PC-9 (cell line): ENCODE data around the gene FOXP1. TPM values are rescaled to one million over a fixed set of nuclear protein-coding genes. Genes with fewer than 3 reads are reported as not detected.

Experiments
- BruUV-seq: library from RNA; stranded (reverse); fragments of 400-500 nt; replicated peaks from 2 replicates; lab custom pipeline; 2021; lab: Mats Ljungman, UMichigan
- CTCF ChIA-PET: fragments of 300-600 bp; sonication (Branson Sonifier 250); formaldehyde crosslinking; loops from one replicate; lab custom pipeline; 2022; ENCODE audit warnings: antibody characterized with exemption; lab: Charles Lee
- POLR2A ChIA-PET: fragments of 300-600 bp; sonication (Branson Sonifier 250); formaldehyde crosslinking; loops from one replicate; lab custom pipeline; 2022; ENCODE audit warnings: antibody characterized with exemption; ENCODE audit not compliant: unreplicated experiment; lab: Charles Lee
- DNase-seq, 2 experiments: peaks; one replicate each; pipeline versions ENCODE4 v3.0.0 to v3.0.0-alpha.2; 2015 to 2022; ENCODE audit warnings: mixed read lengths in 1 of 2
- H2AFZ ChIP-seq: fragments of 200-600 bp; sonication (generic); 2 replicates; pipeline ENCODE4 v1.8.1; 2017; ENCODE audit warnings: antibody characterized with exemption
- H3F3A ChIP-seq: fragments of 200-600 bp; sonication (generic); 2 replicates; pipeline ENCODE4 v1.8.1; 2017; ENCODE audit warnings: antibody characterized with exemption, mild to moderate bottlenecking, low read depth; ENCODE audit not compliant: insufficient read depth
- H3K27ac ChIP-seq: fragments of 200-600 bp; sonication (generic); 2 replicates; pipeline ENCODE4 v1.6.1; 2016; ENCODE audit warnings: mixed run types
- H3K27me3 ChIP-seq: fragments of 200-600 bp; sonication (generic); 2 replicates; pipeline ENCODE4 v1.6.1; 2016; ENCODE audit warnings: low read depth, mixed run types; ENCODE audit not compliant: insufficient read depth
- H3K36me3 ChIP-seq: fragments of 200-600 bp; sonication (generic); 2 replicates; pipeline ENCODE4 v1.6.1; 2016; ENCODE audit warnings: low read depth, mixed run types
- H3K4me1 ChIP-seq: fragments of 200-600 bp; sonication (generic); replicated peaks from 2 replicates; pipeline ENCODE4 v1.6.1; 2016; ENCODE audit warnings: mixed run types; ENCODE audit not compliant: insufficient read depth
- H3K4me2 ChIP-seq: fragments of 200-600 bp; sonication (generic); 2 replicates; pipeline ENCODE4 v1.6.1; 2017; ENCODE audit warnings: mixed run types
- H3K4me3 ChIP-seq: fragments of 200-600 bp; sonication (generic); 2 replicates; pipeline ENCODE4 v1.6.1; 2016; ENCODE audit warnings: mixed run types
- H3K79me2 ChIP-seq: fragments of 200-600 bp; sonication (generic); 2 replicates; pipeline ENCODE4 v1.6.1; 2017; ENCODE audit warnings: low read depth, mixed run types
- H3K9me2 ChIP-seq: fragments of 200-600 bp; sonication (generic); 2 replicates; pipeline ENCODE4 v1.8.1; 2017; ENCODE audit warnings: mild to moderate bottlenecking; ENCODE audit not compliant: insufficient read depth
- H3K9me3 ChIP-seq: fragments of 200-600 bp; sonication (generic); 2 replicates; pipeline ENCODE4 v1.8.1; 2016; ENCODE audit warnings: low read depth; ENCODE audit not compliant: insufficient read depth
- H4K20me1 ChIP-seq: fragments of 200-600 bp; sonication (generic); 2 replicates; pipeline ENCODE4 v1.8.1; 2017; ENCODE audit not compliant: insufficient read depth
- CTCF ChIP-seq: fragments of 200-600 bp; sonication (generic); conservative IDR thresholded peaks from 2 replicates; pipeline ENCODE4 v1.6.1; 2017; ENCODE audit warnings: mixed run types, antibody characterized with exemption, mild to moderate bottlenecking, moderate library complexity
- EZH2 ChIP-seq: fragments of 200-600 bp; sonication (generic); IDR thresholded peaks from 2 replicates; pipeline ENCODE4 v1.8.0; 2017; ENCODE audit warnings: antibody characterized with exemption, low read depth
- intact Hi-C: fragments of 100-400 bp; cut with micrococcal nuclease; formaldehyde crosslinking; loops from one replicate; pipeline ENCODE4 v1.10.0; 2022; ENCODE audit not compliant: unreplicated experiment
- total RNA-seq: library from RNA; stranded (reverse); gene quantifications from 2 replicates; pipeline ENCODE4 v1.2.3, GENCODE V29; 2021

Gene FOXP1
- total RNA-seq, 1 experiment from 2014 or later: 33.3 TPM

DNA sequence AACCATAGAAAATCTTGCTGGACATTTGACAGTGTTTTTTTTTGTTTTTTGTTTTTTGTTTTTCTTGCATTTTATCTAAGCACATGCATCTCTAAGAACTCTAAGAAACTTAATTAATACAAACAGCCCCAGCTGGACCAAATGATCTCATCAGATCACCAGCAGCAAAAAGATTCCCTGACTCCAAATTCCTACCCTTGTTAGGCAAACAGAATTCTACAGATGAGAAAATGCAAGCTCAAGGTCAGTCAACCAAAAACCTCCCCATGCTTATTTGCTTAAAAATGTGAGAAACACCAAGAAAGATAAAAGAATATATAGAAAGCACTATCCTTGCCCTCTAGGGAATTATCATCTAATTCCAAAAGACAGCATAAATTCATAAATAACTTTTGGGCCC is 65.4 kb downstream of the FOXP1 start:
- no peaks in the 10 kb centered on the region for H3F3A ChIP-seq
- no peak overlapping the region for H3K4me2 ChIP-seq
- no peak overlapping the region for H3K27ac ChIP-seq
- no TSS peak for BruUV-seq
- CTCF ChIA-PET: no interaction called here
- H3K9me3 ChIP-seq: no peaks in the 10 kb centered on the region
- no peaks in the 10 kb centered on the region for H3K27me3 ChIP-seq
- no peaks in the 10 kb centered on the region for H4K20me1 ChIP-seq
- intact Hi-C loops: no loop called here
- no peaks in the 10 kb centered on the region for H3K4me1 ChIP-seq
- H2AFZ ChIP-seq: no peak overlapping the region
- H3K9me2 ChIP-seq: no peaks in the 10 kb centered on the region
- H3K36me3 ChIP-seq: no peaks in the 10 kb centered on the region
- H3K79me2 ChIP-seq: no peaks in the 10 kb centered on the region
- POLR2A ChIA-PET: no interaction called here
- TF ChIP-seq EZH2 (no peak), CTCF (no peak)
- no peak overlapping the region for H3K4me3 ChIP-seq
- no peak for DNase-seq

- Histone ChIP-seq H3K4me1 (no peaks in the 10 kb centered on the region), H3K9me3 (no peaks in the 10 kb centered on the region), H2AFZ (no peak overlapping the region), H3K4me2 (no peak overlapping the region), H3K27ac (no peak overlapping the region), H3K27me3 (no peaks in the 10 kb centered on the region), H3K36me3 (no peaks in the 10 kb centered on the region), H3K4me3 (no peak overlapping the region), H3F3A (no peaks in the 10 kb centered on the region), H3K79me2 (no peaks in the 10 kb centered on the region), H4K20me1 (no peaks in the 10 kb centered on the region), H3K9me2 (no peaks in the 10 kb centered on the region)
- intact Hi-C loops: no loop called here
- ChIA-PET CTCF (no interaction called here), POLR2A (no interaction called here)
- TF ChIP-seq CTCF (no peak), EZH2 (no peak)
- DNase-seq: no peak
- no TSS peak for BruUV-seq
These were observed 66.2 kb downstream of the FOXP1 start for GRCh38 chr3:71517271-71517791.

DNA sequence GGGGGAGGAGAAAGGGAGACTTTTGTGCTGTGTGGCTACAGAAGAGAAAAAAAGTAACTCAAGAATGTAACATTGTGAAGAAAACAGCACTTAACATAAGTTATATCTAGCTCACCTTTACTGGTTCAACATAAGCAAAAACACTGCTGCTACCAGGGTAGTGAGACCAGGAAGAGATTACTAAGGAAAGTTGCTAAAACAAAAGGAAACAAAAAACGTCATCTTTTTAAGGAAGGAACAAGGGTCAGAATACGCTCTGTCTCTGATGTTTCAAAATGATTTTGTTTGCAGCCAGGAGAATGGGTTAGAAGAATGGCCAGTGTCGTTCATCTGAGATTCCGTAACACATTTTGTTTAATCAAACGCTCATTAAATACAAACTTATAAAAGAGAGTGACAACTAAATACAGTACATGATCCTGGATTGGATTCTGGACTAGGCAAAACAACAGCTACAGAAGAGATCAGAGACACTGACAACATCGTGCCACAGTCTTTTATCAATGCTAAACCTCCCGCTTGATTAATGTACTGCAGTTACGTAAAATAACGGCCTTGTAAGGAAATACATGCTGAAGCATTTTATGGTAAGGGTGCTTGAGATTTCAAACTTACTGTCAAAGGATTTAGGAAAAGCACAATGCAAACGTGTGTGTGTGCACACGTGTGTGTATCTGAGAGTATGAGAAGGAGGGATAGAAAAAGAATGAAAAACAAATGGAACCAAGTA is 67.7 kb downstream of the FOXP1 start:
- Histone ChIP-seq H4K20me1 (no peaks in the 10 kb centered on the region), H3K27me3 (no peaks in the 10 kb centered on the region), H3K27ac (no peak overlapping the region), H3K4me2 (no peak overlapping the region), H3K9me2 (no peaks in the 10 kb centered on the region), H3F3A (no peaks in the 10 kb centered on the region), H3K4me3 (no peak overlapping the region), H3K9me3 (no peaks in the 10 kb centered on the region), H3K4me1 (no peaks in the 10 kb centered on the region), H3K79me2 (no peaks in the 10 kb centered on the region), H2AFZ (no peak overlapping the region), H3K36me3 (no peaks in the 10 kb centered on the region)
- ChIA-PET CTCF (no interaction called here), POLR2A (no interaction called here)
- TF ChIP-seq EZH2 (no peak), CTCF (no peak)
- intact Hi-C loops: no loop called here
- no peak for DNase-seq
- no TSS peak for BruUV-seq
